Karpas-422 (cell line): ENCODE data around the gene PSMB2. TPM values are rescaled to one million over a fixed set of nuclear protein-coding genes. Genes with fewer than 3 reads are reported as not detected.

Experiments used
- DNase-seq: peaks from one replicate; pipeline ENCODE4 v3.0.0-alpha.2; 2015
- H2AFZ ChIP-seq: fragments of 200-600 bp; sonication (generic); 2 replicates; pipeline ENCODE4 v1.6.1; 2014; ENCODE audit warnings: antibody characterized with exemption, low read length, mixed read lengths
- H3K27ac ChIP-seq: fragments of 200-600 bp; sonication (generic); 2 replicates; pipeline ENCODE4 v1.5.1; 2014; ENCODE audit warnings: mild to moderate bottlenecking, low read length, moderate library complexity
- H3K27me3 ChIP-seq: fragments of 200-600 bp; sonication (generic); 2 replicates; pipeline ENCODE4 v1.6.1; 2014; ENCODE audit warnings: low read length, mixed read lengths
- H3K36me3 ChIP-seq: fragments of 200-600 bp; sonication (generic); 2 replicates; pipeline ENCODE4 v1.6.1; 2014; ENCODE audit warnings: low read length, mixed read lengths; ENCODE audit not compliant: insufficient read depth
- H3K4me1 ChIP-seq: fragments of 200-600 bp; sonication (generic); 2 replicates; pipeline ENCODE4 v1.6.1; 2014; ENCODE audit warnings: mild to moderate bottlenecking, low read length, mixed read lengths
- H3K4me2 ChIP-seq: fragments of 200-600 bp; sonication (generic); 2 replicates; pipeline ENCODE4 v1.6.1; 2014; ENCODE audit warnings: low read length, low read depth, mild to moderate bottlenecking; ENCODE audit not compliant: poor library complexity, severe bottlenecking
- H3K4me3 ChIP-seq: fragments of 200-600 bp; sonication (generic); 2 replicates; pipeline ENCODE4 v1.5.1; 2014; ENCODE audit warnings: mild to moderate bottlenecking, antibody characterized with exemption, low read length, mixed read lengths
- H3K79me2 ChIP-seq: fragments of 200-600 bp; sonication (generic); 2 replicates; pipeline ENCODE4 v1.6.1; 2014; ENCODE audit warnings: mild to moderate bottlenecking, low read length, mixed read lengths
- H3K9ac ChIP-seq: fragments of 200-600 bp; sonication (generic); 2 replicates; pipeline ENCODE4 v1.6.0; 2014; ENCODE audit warnings: low read length
- H3K9me2 ChIP-seq: fragments of 200-600 bp; sonication (generic), shearing (Covaris generic); replicated peaks from 2 replicates; pipeline ENCODE4 v1.6.0; 2014; ENCODE audit warnings: mild to moderate bottlenecking, low read length, moderate library complexity; ENCODE audit not compliant: insufficient read depth
- H3K9me3 ChIP-seq: fragments of 300-700, 200-600 bp; sonication (generic); 2 replicates; pipeline ENCODE4 v1.6.1; 2014; ENCODE audit warnings: low read length, mixed read lengths
- H4K20me1 ChIP-seq: fragments of 200-600 bp; sonication (generic); 2 replicates; pipeline ENCODE4 v1.6.1; 2014; ENCODE audit warnings: mild to moderate bottlenecking, antibody characterized with exemption, low read length, low read depth; ENCODE audit not compliant: insufficient read depth
- total RNA-seq: library from RNA; depleted of rRNA; stranded (reverse); fragments of >200 nt; shearing (Covaris generic); gene quantifications from 2 replicates; pipeline ENCODE4 v1.2.3, GENCODE V29; 2014; ENCODE audit warnings: low replicate concordance; rRNA removed

PSMB2 gene
- total RNA-seq, 1 experiment from 2014 or later, result 59.7 TPM

DNA sequence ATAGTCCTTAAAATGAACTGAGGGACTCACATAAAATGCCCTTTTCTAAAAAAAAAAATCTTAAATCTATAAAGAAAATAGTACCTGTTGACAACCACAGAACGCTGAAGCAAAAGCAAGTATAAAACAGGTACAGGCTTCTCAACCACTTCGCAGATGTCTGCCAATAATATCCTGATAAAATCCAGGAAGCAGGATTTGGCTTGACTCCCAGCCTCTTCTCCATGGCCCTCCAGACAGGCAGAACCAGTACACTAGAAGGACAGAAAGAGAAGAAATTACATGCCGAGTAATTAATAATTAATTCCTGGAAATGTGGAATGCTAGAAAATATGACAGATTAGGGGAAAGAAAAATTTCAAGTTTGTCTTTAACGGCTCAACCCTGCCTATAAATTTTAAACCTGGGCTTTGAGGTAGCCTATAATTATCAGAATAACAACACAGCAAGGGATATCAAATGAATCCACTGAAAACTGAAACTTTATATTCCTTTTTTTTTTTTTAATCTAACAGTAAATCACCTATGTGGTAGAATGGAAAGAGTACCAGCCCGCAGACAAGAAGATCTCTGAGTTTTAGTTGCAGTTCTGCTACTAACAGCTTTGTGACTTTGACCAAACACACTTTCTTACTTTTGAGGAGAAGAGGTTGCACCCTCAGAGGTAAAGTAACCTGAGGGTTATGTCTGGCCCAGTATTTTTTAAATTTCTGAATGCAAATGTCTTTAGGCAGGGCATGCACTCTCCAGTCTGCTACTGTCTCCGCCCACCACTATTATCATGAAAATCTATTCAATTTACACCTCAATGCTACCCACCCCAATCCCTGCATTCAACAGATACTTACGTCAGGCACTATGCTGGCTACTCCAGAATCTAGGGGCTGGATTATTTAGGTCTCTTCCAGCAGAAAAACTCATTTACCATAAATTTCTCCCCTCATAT lies 86.8 kb downstream of the PSMB2 start:
- Histone ChIP-seq H3K4me1 (peaks cover 37% of the 10 kb centered on the region), H2AFZ (no peak overlapping the region), H3K27ac (no peak overlapping the region), H3K79me2 (peaks cover 83% of the 10 kb centered on the region), H3K4me3 (no peak overlapping the region), H4K20me1 (peaks cover 4% of the 10 kb centered on the region; the same call in 1 of the 2 replicates), H3K4me2 (peak overlapping the region; percentile 98), H3K9me3 (no peaks in the 10 kb centered on the region), H3K27me3 (no peaks in the 10 kb centered on the region), H3K9me2 (no peaks in the 10 kb centered on the region), H3K36me3 (peaks cover 28% of the 10 kb centered on the region; the same call in 1 of the 2 replicates), H3K9ac (0 out of 2 replicates have a peak overlapping the region, but pooled peaks have one; percentile 7)
- DNase-seq, result no peak

DNA sequence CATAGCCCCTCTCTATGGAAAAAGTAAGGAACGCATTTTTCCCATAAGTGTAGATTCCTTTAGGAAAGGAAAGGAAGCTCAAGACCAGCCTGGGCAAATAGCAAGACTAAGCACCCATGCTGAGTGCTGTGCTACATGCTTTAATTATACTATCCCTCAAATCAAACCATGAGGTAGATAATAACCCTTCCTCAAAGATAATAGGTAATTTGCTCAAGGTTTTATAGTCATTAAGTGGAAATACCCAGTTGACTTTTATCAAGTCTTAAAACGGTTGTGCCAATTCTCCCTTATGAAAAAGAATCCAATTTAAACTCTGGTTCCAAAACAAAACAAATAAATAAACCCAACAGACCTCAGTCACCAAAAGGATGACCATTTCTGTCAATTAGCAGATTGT lies 87.5 kb downstream of the PSMB2 start:
- no peaks in the 10 kb centered on the region for H3K9me2 ChIP-seq

More for the DNA sequence above, 87.5 kb downstream of the PSMB2 start:
- H3K9me3 ChIP-seq, result no peaks in the 10 kb centered on the region
- DNase-seq, result no peak
- peaks cover 35% of the 10 kb centered on the region for H3K36me3 ChIP-seq
- peaks cover 4% of the 10 kb centered on the region; the same call in 1 of the 2 replicates for H4K20me1 ChIP-seq
- no peak overlapping the region for H2AFZ ChIP-seq
- H3K79me2 ChIP-seq, result peaks cover 86% of the 10 kb centered on the region
- H3K27me3 ChIP-seq, result no peaks in the 10 kb centered on the region
- H3K4me3 ChIP-seq, result no peak overlapping the region
- H3K4me2 ChIP-seq, result no peak overlapping the region
- no peak overlapping the region for H3K27ac ChIP-seq
- no peak overlapping the region for H3K9ac ChIP-seq
- H3K4me1 ChIP-seq, result peaks cover 31% of the 10 kb centered on the region

Other genes starting within 250 kb of the PSMB2 start
- 34.0 and 53.6 TPM in 2 replicates for gene KIAA0319L, start 84.1 kb downstream of the PSMB2 start, total RNA-seq
- 22.8 and 46.0 TPM in 2 replicates for gene NCDN, start 83.7 kb downstream of the PSMB2 start, total RNA-seq
- gene TFAP2E, start 68.2 kb downstream of the PSMB2 start, total RNA-seq, result 0.56 and 1.4 TPM in 2 replicates
- 3.9 and 9.8 TPM in 2 replicates for gene C1orf216, start 77.4 kb upstream of the PSMB2 start, total RNA-seq
- 7.0 and 13.8 TPM in 2 replicates for gene CLSPN, start 128.5 kb upstream of the PSMB2 start, total RNA-seq
- 7.6 and 9.8 TPM in 2 replicates for gene AGO4, start 166.5 kb upstream of the PSMB2 start, total RNA-seq
- 18.7 and 21.4 TPM in 2 replicates for gene AGO1, start 241.7 kb upstream of the PSMB2 start, total RNA-seq